Endothelial cell of umbilical vein (primary cell): ENCODE data around the gene TUBA1A. TPM values are rescaled to one million over a fixed set of nuclear protein-coding genes. Genes with fewer than 3 reads are reported as not detected.

Experiments used
- BruUV-seq: library from RNA; stranded (reverse); fragments of 400-500 nt; replicated peaks from 2 replicates; lab custom pipeline; 2021; lab: Mats Ljungman, UMichigan
- CTCF ChIA-PET: fragments of 300-600, 350-600 bp; sonication (Branson Sonifier 250); formaldehyde crosslinking; loops from one replicate; lab custom pipeline; 2021; ENCODE audit warnings: antibody characterized with exemption, inconsistent platforms; lab: Charles Lee
- POLR2A ChIA-PET: fragments of 300-600, 350-600 bp; sonication (Branson Sonifier 250); formaldehyde crosslinking; loops from one replicate; lab custom pipeline; 2021; ENCODE audit warnings: antibody characterized with exemption, inconsistent platforms; lab: Charles Lee
- DNase-seq: peaks from one replicate; pipeline ENCODE4 v3.0.0-alpha.2; 2011; ENCODE audit warnings: low read depth, low spot score
- FAIRE-seq: peaks from 2 replicates; lab custom pipeline; 2011; peaks lifted over from hg19 to GRCh38; lab: Jason Lieb, UNC
- H2AFZ ChIP-seq: 2 replicates; pipeline ENCODE4 v1.6.0; 2012; ENCODE audit warnings: low read depth, low read length, control low read depth, inconsistent platforms
- H3K27ac ChIP-seq: 2 replicates; pipeline ENCODE4 v1.5.1; 2011; ENCODE audit warnings: low read depth, mild to moderate bottlenecking, control low read depth, low read length, moderate library complexity; ENCODE audit not compliant: insufficient read depth
- H3K27me3 ChIP-seq, 2 experiments: 2 replicates each; pipeline versions ENCODE4 v1.6.0 to v1.6.1; 2011; ENCODE audit warnings: low read length in 2 of 2, mixed read lengths in 1 of 2; ENCODE audit not compliant: control insufficient read depth in 2 of 2, insufficient read depth in 2 of 2
- H3K36me3 ChIP-seq, 2 experiments: 2 replicates in 1 of 2; 3 replicates in 1 of 2; pipeline ENCODE4 v1.5.1; 2011; ENCODE audit warnings: low read length in 2 of 2, mild to moderate bottlenecking in 1 of 2, moderate library complexity in 1 of 2; ENCODE audit not compliant: control insufficient read depth in 2 of 2, insufficient read depth in 2 of 2; ENCODE audit errors: extremely low read depth in 1 of 2
- H3K4me1 ChIP-seq: 3 replicates; pipeline ENCODE4 v1.5.1; 2011; ENCODE audit warnings: mild to moderate bottlenecking, low read length; ENCODE audit not compliant: control insufficient read depth, insufficient read depth; ENCODE audit errors: extremely low read depth
- H3K4me2 ChIP-seq: 2 replicates; pipeline ENCODE4 v1.6.1; 2011; ENCODE audit warnings: low read length, control low read depth, mixed read lengths; ENCODE audit not compliant: insufficient read depth
- H3K4me3 ChIP-seq, 3 experiments: fragments of 200-600 bp in 1 of 3; sonication (generic), shearing (Covaris generic) in 1 of 3; replicated peaks in 1 of 3; 2 replicates each; pipeline ENCODE4 v1.5.1; 2011 to 2016; ENCODE audit warnings: control low read depth in 3 of 3, low read length in 3 of 3, mild to moderate bottlenecking in 2 of 3, inconsistent platforms in 1 of 3, low read depth in 1 of 3, moderate library complexity in 1 of 3; ENCODE audit not compliant: insufficient read depth in 1 of 3
- H3K79me2 ChIP-seq: 2 replicates; pipeline ENCODE4 v1.6.0; 2012; ENCODE audit warnings: low read length, inconsistent platforms; ENCODE audit not compliant: control insufficient read depth, insufficient read depth
- H3K9ac ChIP-seq: replicated peaks from 2 replicates; pipeline ENCODE3; 2011; ENCODE audit warnings: low read length, control low read depth; ENCODE audit not compliant: insufficient read depth; ENCODE audit errors: extremely low read depth
- H3K9me1 ChIP-seq: replicated peaks from 3 replicates; pipeline ENCODE4 v1.6.0; 2011; ENCODE audit warnings: mild to moderate bottlenecking, low read length; ENCODE audit not compliant: control insufficient read depth, insufficient read depth; ENCODE audit errors: extremely low read depth
- H3K9me3 ChIP-seq: replicated peaks from 2 replicates; pipeline ENCODE4 v1.5.1; 2012; ENCODE audit warnings: low read length, inconsistent platforms; ENCODE audit not compliant: control insufficient read depth, insufficient read depth
- H4K20me1 ChIP-seq: replicated peaks from 2 replicates; pipeline ENCODE3; 2011; ENCODE audit warnings: mild to moderate bottlenecking, low read length; ENCODE audit not compliant: control insufficient read depth, insufficient read depth; ENCODE audit errors: extremely low read depth
- CTCF ChIP-seq, 2 donors: IDR thresholded peaks; 1 replicate in 1 of 2; 2 replicates in 1 of 2; pipeline ENCODE4 v1.5.1; 2011; ENCODE audit warnings: low read length in 2 of 2, mild to moderate bottlenecking in 2 of 2, moderate library complexity in 2 of 2, control low read depth in 1 of 2, inconsistent platforms in 1 of 2, low read depth in 1 of 2; ENCODE audit not compliant: insufficient read depth in 1 of 2; ENCODE audit errors: extremely low read depth in 1 of 2
- EZH2 ChIP-seq: IDR thresholded peaks from 2 replicates; pipeline ENCODE4 v1.6.1; 2012; ENCODE audit warnings: borderline replicate concordance, low read depth, mild to moderate bottlenecking, moderate library complexity, low read length, inconsistent platforms; ENCODE audit not compliant: severe bottlenecking
- FOS ChIP-seq: IDR thresholded peaks from 2 replicates; pipeline ENCODE4 v1.6.1; 2011; ENCODE audit warnings: mild to moderate bottlenecking, low read length, moderate library complexity, borderline replicate concordance; ENCODE audit not compliant: insufficient read depth
- GATA2 ChIP-seq: IDR thresholded peaks from 2 replicates; pipeline ENCODE4 v1.7.0; 2011; ENCODE audit warnings: low read depth, mild to moderate bottlenecking, moderate library complexity, mixed read lengths, low read length; ENCODE audit not compliant: insufficient read length, insufficient read depth
- JUN ChIP-seq: IDR thresholded peaks from 2 replicates; pipeline ENCODE4 v1.6.1; 2011; ENCODE audit warnings: borderline replicate concordance, low read depth; ENCODE audit not compliant: insufficient read length, insufficient read depth
- MAX ChIP-seq: IDR thresholded peaks from 2 replicates; pipeline ENCODE4 v1.6.1; 2011; ENCODE audit not compliant: insufficient read depth, insufficient read length
- MYC ChIP-seq: IDR thresholded peaks from one replicate; pipeline ENCODE4 v1.6.1; 2011; ENCODE audit warnings: mild to moderate bottlenecking, low read depth, low read length
- POLR2A ChIP-seq: IDR thresholded peaks from 2 replicates; pipeline ENCODE4 v1.6.1; 2012; ENCODE audit warnings: low read depth, mild to moderate bottlenecking, control low read depth, low read length
- POLR2AphosphoS5 ChIP-seq: IDR thresholded peaks from 2 replicates; pipeline ENCODE4 v1.6.1; 2012; ENCODE audit warnings: low read depth, mild to moderate bottlenecking, control low read depth, low read length, moderate library complexity; ENCODE audit not compliant: insufficient read depth
- dilution Hi-C: fragments of 300-500 bp; cut with MboI; formaldehyde crosslinking; loops from one replicate; pipeline ENCODE4 v1.15.0; 2019; ENCODE audit warnings: low sequenced_read_pairs; ENCODE audit not compliant: extremely low pct_ligation_motif_present
- intact Hi-C: fragments of 100-400 bp; cut with micrococcal nuclease; formaldehyde crosslinking; loops from one replicate; pipeline ENCODE4 v1.10.0; 2022
- polyA plus RNA-seq, 4 experiments: library from polyadenylated mRNA; depleted of rRNA in 3 of 4; stranded (reverse) in 3 of 4; unstranded in 1 of 4; fragments of >200 nt; gene quantifications; 2 replicates each; pipeline versions ENCODE4 v1.2.1 to v1.2.3, GENCODE V29; 2011 to 2012; ENCODE audit warnings: missing spikeins in 1 of 4
- total RNA-seq: library from RNA; stranded (reverse); gene quantifications from 2 replicates; pipeline ENCODE4 v1.2.3, GENCODE V29; 2021

TUBA1A gene
- total and polyA plus RNA-seq, 2 donors (not counting 3 experiments of a cell fraction or from before 2014, with no cell fraction given) = 740 to 2,429 TPM

GRCh38 chr12:49227713-49228112, 38.8 kb upstream of the TUBA1A start:
- FAIRE-seq = no peak

More at GRCh38 chr12:49227713-49228112, 38.8 kb upstream of the TUBA1A start:
- DNase-seq = no peak
- POLR2A ChIA-PET = interaction anchor here (1.1 to 1.2 kb wide), 2 partner anchors 39 to 97 kb away, joined by 3 to 4 read pairs; partner anchors contain the start of genes TUBA1A and TUBA1B
- dilution Hi-C loops = no loop called here
- Histone ChIP-seq H3K36me3 (no peaks in the 10 kb centered on the region), H3K4me3 (no peak overlapping the region), H3K27ac (no peak overlapping the region), H4K20me1 (no peaks in the 10 kb centered on the region), H3K79me2 (no peaks in the 10 kb centered on the region), H3K9me3 (no peaks in the 10 kb centered on the region), H3K4me2 (no peak overlapping the region), H3K27me3 (no peaks in the 10 kb centered on the region), H3K9ac (no peak overlapping the region), H2AFZ (no peak overlapping the region), H3K9me1 (no peaks in the 10 kb centered on the region), H3K4me1 (peaks cover 4% of the 10 kb centered on the region)
- BruUV-seq = no TSS peak
- CTCF ChIA-PET = interaction anchor here (1.0 to 2.0 kb wide), 2 partner anchors 16 to 139 kb away, joined by 3 to 6 read pairs; no protein-coding TSS in a partner anchor
- intact Hi-C loops = no loop called here
- TF ChIP-seq POLR2A (no peak), FOS (no peak), MYC (no peak), JUN (no peak), EZH2 (no peak), GATA2 (no peak), POLR2AphosphoS5 (no peak), CTCF (IDR thresholded peaks at IDR 0.05; ENCODE audit: extremely low read depth in 1 of 2, insufficient read depth in 1 of 2, low read depth in 1 of 2, low read length in 2 of 2) (no peak), MAX (no peak)
